A673 (cell line): ENCODE measurements around the gene TTC28. TPM values are rescaled to one million over a fixed set of nuclear protein-coding genes. Genes with fewer than 3 reads are reported as not detected.

ENCODE experiments used
- BruUV-seq: library from RNA; stranded (reverse); fragments of 400-500 nt; replicated peaks from 2 replicates; lab custom pipeline; 2021; lab: Mats Ljungman, UMichigan
- CTCF ChIA-PET: fragments of 300-600 bp; sonication (Branson Sonifier 250); formaldehyde crosslinking; loops from one replicate; lab custom pipeline; 2022; ENCODE audit warnings: antibody characterized with exemption; lab: Charles Lee
- POLR2A ChIA-PET: fragments of 300-600 bp; sonication (Branson Sonifier 250); formaldehyde crosslinking; loops from one replicate; lab custom pipeline; 2022; ENCODE audit warnings: antibody characterized with exemption; ENCODE audit not compliant: low non-redundant PET; lab: Charles Lee
- DNase-seq: peaks from one replicate; pipeline ENCODE4 v3.0.0-alpha.2; 2015; ENCODE audit warnings: low spot score
- H3K27ac ChIP-seq: fragments of 200-600 bp; sonication (generic); 2 replicates; pipeline ENCODE4 v1.5.1; 2016; ENCODE audit warnings: mixed run types, low read depth, mild to moderate bottlenecking, mixed read lengths, antibody characterized with exemption, low read length; ENCODE audit not compliant: poor library complexity, severe bottlenecking
- H3K27me3 ChIP-seq: fragments of 200-600 bp; sonication (generic); replicated peaks from 2 replicates; pipeline ENCODE4 v1.6.1; 2017; ENCODE audit warnings: mixed run types, low read depth, mild to moderate bottlenecking, mixed read lengths, antibody characterized with exemption, low read length; ENCODE audit not compliant: insufficient read depth, poor library complexity
- H3K36me3 ChIP-seq: fragments of 200-600 bp; sonication (generic); 2 replicates; pipeline ENCODE4 v1.6.1; 2016; ENCODE audit warnings: mixed run types, mild to moderate bottlenecking, mixed read lengths, antibody characterized with exemption, low read length; ENCODE audit not compliant: insufficient read depth, poor library complexity, severe bottlenecking
- H3K4me1 ChIP-seq: fragments of 200-600 bp; sonication (generic); 2 replicates; pipeline ENCODE4 v1.6.1; 2017; ENCODE audit warnings: mixed run types, mild to moderate bottlenecking, mixed read lengths, antibody characterized with exemption, low read length; ENCODE audit not compliant: insufficient read depth, poor library complexity, severe bottlenecking
- H3K4me3 ChIP-seq: fragments of 200-600 bp; sonication (generic); 2 replicates; pipeline ENCODE4 v1.5.1; 2016; ENCODE audit warnings: low read depth, mixed run types, mild to moderate bottlenecking, mixed read lengths, low read length; ENCODE audit not compliant: poor library complexity, severe bottlenecking
- H3K9me3 ChIP-seq: fragments of 200-600 bp; sonication (generic); 2 replicates; pipeline ENCODE4 v1.6.1; 2016; ENCODE audit warnings: mixed run types, low read depth, mild to moderate bottlenecking, mixed read lengths, antibody characterized with exemption, low read length; ENCODE audit not compliant: poor library complexity, severe bottlenecking
- EZH2 ChIP-seq: fragments of 200-600 bp; sonication (generic); IDR thresholded peaks from 2 replicates; pipeline ENCODE4 v1.6.1; 2017; ENCODE audit warnings: borderline replicate concordance, low read depth, mild to moderate bottlenecking, mixed read lengths, antibody characterized with exemption, low read length; ENCODE audit not compliant: poor library complexity, severe bottlenecking
- intact Hi-C: fragments of 100-400 bp; cut with micrococcal nuclease; formaldehyde crosslinking; loops from one replicate; pipeline ENCODE4 v1.10.0; 2022; ENCODE audit not compliant: unreplicated experiment
- total RNA-seq: library from RNA; stranded (reverse); gene quantifications from 2 replicates; pipeline ENCODE4 v1.2.3, GENCODE V29; 2021
- TF ChIP-seq, protein P1 (sequence below): fragments of 300-800, 200-600 bp; sonication (generic); conservative IDR thresholded peaks from 2 replicates; pipeline ENCODE4 v1.5.1; 2017; ENCODE audit warnings: low read depth, mild to moderate bottlenecking, antibody characterized with exemption, low read length, moderate library complexity, mixed read lengths

Gene TTC28
- total RNA-seq, 1 experiment from 2014 or later = 48.7 TPM

DNA sequence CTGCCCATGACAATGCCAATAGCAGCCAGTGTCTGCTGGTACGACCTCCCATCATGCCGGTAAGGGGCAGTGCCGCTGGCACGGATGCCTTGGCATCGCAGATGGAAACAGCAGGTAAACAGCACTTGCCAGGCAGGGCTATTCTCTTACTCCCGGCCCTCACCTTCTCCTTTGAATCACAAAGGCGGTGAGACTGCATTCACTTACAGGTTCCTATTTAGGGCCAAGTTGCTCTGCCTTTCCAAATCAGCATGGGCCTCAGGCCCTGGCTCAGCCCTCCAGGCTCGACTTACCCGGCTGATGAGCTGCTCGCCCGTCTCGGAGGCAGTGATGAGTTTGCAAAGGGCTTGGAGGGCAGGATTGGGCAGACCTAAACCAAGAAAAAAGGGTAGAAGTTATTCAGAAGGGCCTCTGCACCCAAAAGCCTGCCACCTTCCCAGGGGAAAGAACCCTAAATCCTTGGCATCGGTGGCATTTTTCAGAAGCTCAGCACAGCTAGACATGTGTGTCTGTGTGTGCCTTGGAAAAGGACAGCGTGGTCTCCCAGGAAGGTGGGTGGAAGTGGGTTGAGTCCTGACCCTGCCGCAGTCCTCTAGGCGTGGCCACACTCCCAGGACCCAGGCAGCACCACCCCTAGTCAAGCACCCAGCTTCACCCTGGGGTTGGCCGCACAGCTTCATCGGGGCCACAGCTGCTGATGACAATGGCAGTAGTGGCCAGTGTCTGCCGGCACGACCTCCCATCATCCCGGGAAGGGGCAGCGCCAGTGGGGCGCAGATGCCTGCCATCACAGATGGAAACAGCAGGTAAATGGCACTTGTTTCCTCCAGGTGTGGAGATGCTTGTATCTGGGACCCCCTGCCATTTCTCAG, 687.1 kb downstream of the TTC28 start:
- intact Hi-C loops = no loop called here
- POLR2A ChIA-PET = interaction anchor here (0.6 kb wide), 1 partner anchor 33 kb away, joined by 3 read pairs; no protein-coding TSS in a partner anchor
- Histone ChIP-seq H3K9me3 (no peaks in the 10 kb centered on the region), H3K27ac (no peak overlapping the region), H3K27me3 (no peaks in the 10 kb centered on the region), H3K4me1 (no peaks in the 10 kb centered on the region), H3K36me3 (no peaks in the 10 kb centered on the region), H3K4me3 (no peak overlapping the region)
- no peak for DNase-seq
- CTCF ChIA-PET = no interaction called here
- BruUV-seq = no TSS peak
- TF ChIP-seq, protein P1, sequence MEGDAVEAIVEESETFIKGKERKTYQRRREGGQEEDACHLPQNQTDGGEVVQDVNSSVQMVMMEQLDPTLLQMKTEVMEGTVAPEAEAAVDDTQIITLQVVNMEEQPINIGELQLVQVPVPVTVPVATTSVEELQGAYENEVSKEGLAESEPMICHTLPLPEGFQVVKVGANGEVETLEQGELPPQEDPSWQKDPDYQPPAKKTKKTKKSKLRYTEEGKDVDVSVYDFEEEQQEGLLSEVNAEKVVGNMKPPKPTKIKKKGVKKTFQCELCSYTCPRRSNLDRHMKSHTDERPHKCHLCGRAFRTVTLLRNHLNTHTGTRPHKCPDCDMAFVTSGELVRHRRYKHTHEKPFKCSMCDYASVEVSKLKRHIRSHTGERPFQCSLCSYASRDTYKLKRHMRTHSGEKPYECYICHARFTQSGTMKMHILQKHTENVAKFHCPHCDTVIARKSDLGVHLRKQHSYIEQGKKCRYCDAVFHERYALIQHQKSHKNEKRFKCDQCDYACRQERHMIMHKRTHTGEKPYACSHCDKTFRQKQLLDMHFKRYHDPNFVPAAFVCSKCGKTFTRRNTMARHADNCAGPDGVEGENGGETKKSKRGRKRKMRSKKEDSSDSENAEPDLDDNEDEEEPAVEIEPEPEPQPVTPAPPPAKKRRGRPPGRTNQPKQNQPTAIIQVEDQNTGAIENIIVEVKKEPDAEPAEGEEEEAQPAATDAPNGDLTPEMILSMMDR = no peak
- no peak for TF ChIP-seq EZH2

DNA sequence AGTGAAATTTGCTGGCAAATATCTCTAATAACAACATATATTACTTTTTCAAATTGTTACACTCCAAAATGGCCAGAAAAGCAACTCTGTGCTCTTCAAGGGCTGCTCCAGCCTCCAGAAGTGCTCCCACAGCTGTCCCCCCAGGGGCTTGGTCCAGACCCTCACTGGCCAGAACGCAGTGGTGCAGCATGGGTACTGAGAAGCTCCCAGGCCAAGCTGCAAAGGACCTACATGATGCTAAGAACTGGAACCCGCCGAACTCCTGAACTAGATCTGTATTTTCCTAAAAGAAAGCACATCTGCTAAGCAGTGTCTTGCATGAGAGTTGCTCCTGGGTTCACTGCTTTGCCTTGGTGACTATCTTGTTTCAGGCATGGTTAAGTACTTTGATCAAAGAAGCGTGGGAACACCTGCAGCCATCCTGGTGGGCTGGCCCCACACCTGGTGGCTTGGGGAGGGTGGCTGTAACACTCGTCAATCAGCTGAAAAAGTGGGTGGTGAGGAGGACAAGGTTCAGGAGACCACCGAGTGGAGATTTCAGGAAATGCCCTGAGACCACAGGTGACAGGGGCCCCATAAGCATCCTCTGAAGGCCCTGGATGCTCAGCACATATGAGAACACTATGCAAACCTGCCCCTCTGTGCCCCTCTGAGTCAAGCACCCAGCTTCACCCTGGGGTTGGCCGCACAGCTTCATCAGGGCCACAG, 687.9 kb downstream of the TTC28 start:
- Histone ChIP-seq H3K4me1 (no peaks in the 10 kb centered on the region), H3K27ac (no peak overlapping the region), H3K36me3 (no peaks in the 10 kb centered on the region), H3K9me3 (no peaks in the 10 kb centered on the region), H3K4me3 (no peak overlapping the region), H3K27me3 (no peaks in the 10 kb centered on the region)
- intact Hi-C loops = no loop called here
- ChIA-PET CTCF (no interaction called here), POLR2A (no interaction called here)
- BruUV-seq = no TSS peak
- no peak for TF ChIP-seq EZH2
- TF ChIP-seq, protein P1 = no peak
- DNase-seq = no peak

DNA sequence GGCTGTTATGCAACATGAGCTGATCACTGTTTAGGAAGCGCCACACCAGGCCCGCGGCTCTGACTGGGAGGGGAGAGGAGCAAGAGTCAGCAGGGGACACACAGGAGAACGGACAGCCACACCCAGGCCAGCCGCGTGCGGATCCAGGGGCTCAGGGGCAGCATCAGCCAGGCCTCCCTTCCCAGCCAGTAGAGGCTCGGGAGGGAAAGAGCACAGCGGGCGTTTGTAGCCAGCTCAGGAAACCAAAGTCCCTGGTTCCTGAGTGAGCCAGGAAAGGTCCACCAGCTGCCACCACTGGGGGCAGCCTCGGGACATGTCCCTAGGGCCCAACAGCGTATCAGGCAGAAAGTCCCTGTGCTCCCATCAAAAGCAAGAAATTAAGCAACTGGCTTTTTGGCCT, 688.8 kb downstream of the TTC28 start:
- TF ChIP-seq EZH2 = no peak
- TF ChIP-seq, protein P1 = peak; percentile 47
- Histone ChIP-seq H3K27ac (no peak overlapping the region), H3K27me3 (no peaks in the 10 kb centered on the region), H3K4me3 (no peak overlapping the region), H3K36me3 (no peaks in the 10 kb centered on the region), H3K9me3 (no peaks in the 10 kb centered on the region), H3K4me1 (no peaks in the 10 kb centered on the region)
- POLR2A ChIA-PET = no interaction called here
- no TSS peak for BruUV-seq
- DNase-seq = peak; percentile 33
- intact Hi-C loops = no loop called here
- CTCF ChIA-PET = interaction anchor here (0.5 kb wide), 1 partner anchor 1234 kb away, joined by 4 read pairs; no protein-coding TSS in a partner anchor
